ENCODE results near the gene NMNAT1.
A peak's percentile ranks its signal among the peaks of the same experiment; 100 is the strongest.
"Not testable (repeated sequence)": the region's sequence is repeated elsewhere in the genome, so short reads cannot be mapped to it uniquely, and the experiment has no call there.

Gene NMNAT1

GRCh38 chr1:9909234-9910046, 33.8 kb upstream of the NMNAT1 start:
- H3K4me3 ChIP-seq (ENCODE audit: control insufficient read depth, low read depth, low read length), result peak overlapping the region; percentile 62

DNA sequence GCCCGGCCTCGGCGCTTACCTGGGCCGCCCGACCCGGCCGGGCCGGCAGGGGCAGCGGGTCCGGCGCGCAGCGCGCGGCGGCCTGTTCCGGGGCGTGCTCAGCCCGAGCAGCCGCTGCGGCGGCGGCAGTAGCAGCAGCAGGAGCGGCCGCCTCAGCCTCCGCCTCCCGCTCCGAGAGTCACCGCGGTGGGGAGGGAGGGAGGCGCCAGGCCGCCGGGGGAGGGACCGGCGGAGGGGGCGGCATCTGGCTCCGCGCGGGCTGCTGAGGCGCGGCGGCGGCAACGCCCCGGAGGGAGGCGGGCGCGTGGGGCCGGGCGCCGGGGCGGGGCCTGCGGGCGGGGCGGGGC, 33.2 kb upstream of the NMNAT1 start, which contains the start of gene CTNNBIP1:
TSS of gene CTNNBIP1 (minus strand) at position 194 of the 347 bp plus-strand sequence. CDS start 38,205 bp downstream, outside the sequence.
- TF ChIP-seq, protein P1, sequence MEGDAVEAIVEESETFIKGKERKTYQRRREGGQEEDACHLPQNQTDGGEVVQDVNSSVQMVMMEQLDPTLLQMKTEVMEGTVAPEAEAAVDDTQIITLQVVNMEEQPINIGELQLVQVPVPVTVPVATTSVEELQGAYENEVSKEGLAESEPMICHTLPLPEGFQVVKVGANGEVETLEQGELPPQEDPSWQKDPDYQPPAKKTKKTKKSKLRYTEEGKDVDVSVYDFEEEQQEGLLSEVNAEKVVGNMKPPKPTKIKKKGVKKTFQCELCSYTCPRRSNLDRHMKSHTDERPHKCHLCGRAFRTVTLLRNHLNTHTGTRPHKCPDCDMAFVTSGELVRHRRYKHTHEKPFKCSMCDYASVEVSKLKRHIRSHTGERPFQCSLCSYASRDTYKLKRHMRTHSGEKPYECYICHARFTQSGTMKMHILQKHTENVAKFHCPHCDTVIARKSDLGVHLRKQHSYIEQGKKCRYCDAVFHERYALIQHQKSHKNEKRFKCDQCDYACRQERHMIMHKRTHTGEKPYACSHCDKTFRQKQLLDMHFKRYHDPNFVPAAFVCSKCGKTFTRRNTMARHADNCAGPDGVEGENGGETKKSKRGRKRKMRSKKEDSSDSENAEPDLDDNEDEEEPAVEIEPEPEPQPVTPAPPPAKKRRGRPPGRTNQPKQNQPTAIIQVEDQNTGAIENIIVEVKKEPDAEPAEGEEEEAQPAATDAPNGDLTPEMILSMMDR (conservative IDR thresholded peaks at IDR 0.05; ENCODE audit: control insufficient read depth, insufficient read depth, low read depth, low read length), result no peak
- no peak for DNase-seq (ENCODE audit: low read depth)
- peak within 1 kb of the TSS; percentile 78 for H3K4me3 ChIP-seq (ENCODE audit: control insufficient read depth, low read depth, low read length)

More at GRCh38 chr1:9909234-9910046, 33.8 kb upstream of the NMNAT1 start:
- TF ChIP-seq, protein P1 (conservative IDR thresholded peaks at IDR 0.05; ENCODE audit: control insufficient read depth, insufficient read depth, low read depth, low read length), result no peak
- peak; percentile 5 for DNase-seq (ENCODE audit: low read depth)

DNA sequence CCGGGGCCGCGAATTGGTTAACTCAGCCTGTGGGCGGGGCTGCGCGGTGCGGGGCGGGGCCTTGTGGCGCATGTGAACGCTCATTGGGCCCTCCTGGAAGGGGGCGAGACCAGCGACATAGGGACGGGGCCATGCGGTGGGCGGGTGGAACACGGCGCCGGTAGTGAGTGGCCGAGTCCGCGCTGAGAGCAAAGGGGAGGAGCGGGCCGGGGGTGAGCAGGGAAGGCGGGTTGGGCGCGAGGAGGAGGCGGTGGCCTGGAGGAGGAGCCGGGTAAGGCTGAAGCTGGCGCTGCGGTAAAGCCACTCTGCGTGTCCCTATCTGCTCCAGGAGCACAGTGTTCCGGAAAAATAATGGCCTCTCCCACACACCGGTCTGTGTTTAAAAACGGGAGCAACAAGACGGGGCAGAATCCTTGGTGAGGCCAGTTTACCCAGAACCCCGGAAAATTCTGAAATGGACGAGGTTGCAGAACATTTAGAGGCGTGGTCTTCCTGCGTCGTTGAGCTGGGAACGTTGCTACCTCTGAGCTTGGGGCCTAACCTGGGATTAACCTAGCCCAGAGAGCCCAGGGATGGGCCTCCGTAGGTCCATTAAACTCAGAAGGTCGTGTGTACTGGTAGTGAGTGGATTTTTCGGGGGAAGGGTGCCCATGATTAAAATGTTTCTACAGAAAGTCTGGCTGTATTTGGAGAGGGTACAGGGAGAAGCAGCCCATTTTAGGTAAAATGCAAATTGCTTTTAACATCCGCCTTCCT, 32.7 kb upstream of the NMNAT1 start:
- H3K4me3 ChIP-seq (ENCODE audit: control insufficient read depth, low read depth, low read length), result peak overlapping the region; percentile 78
- DNase-seq (ENCODE audit: low read depth), result peak; percentile 97
- TF ChIP-seq, protein P1 (conservative IDR thresholded peaks at IDR 0.05; ENCODE audit: control insufficient read depth, insufficient read depth, low read depth, low read length), result no peak

DNA sequence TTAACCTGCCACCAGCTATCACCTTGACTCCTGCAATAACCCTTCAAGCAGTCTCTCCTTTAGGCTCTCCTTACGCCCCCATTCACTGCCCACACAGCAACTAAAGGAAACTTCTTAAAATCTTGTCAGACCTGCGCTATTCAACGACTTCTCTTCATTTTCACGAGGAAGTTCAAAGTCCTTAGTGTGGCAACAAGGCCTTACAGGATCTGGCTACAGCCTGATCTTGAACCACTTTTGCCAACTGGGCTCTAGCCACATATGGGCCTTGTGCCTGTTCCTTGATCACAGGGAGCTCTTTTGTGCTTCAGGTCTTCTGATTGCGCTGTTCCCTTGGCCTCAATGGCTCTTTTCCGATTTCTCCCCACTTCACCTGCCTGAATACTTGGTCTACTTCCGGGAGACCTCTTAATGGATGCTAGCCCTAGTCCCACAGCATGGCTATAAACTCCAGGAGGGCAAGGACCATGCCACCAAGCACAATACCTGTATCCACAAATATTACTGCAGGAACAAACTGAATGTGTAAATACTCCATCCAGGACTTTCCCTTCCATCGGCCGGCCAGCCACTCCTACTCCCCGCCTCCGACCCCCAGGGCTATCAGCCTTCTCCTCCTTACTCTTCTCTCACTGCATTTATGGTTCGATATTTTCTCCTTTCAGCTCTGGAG, 30.9 kb upstream of the NMNAT1 start:
- no peak for DNase-seq (ENCODE audit: low read depth)
- TF ChIP-seq, protein P1 (conservative IDR thresholded peaks at IDR 0.05; ENCODE audit: control insufficient read depth, insufficient read depth, low read depth, low read length), result no peak
- H3K4me3 ChIP-seq (ENCODE audit: control insufficient read depth, low read depth, low read length), result no peak overlapping the region

DNA sequence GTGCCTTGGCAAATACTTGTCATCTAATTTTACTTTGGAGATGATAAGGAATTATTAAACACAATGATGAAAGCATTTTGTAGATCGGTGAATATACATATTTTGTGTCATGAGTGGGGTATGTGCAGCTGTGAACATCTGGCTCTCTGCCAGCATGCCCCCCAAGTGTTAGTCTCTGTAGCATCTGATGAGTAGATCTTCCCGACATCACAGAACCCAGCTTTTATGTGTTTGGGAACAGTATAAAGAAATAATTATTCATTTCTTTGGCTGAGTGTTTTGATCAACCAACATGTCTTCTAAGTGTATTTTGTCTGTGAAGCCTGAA, 28.7 kb upstream of the NMNAT1 start:
- no peak for DNase-seq (ENCODE audit: low read depth)
- H3K4me3 ChIP-seq (ENCODE audit: control insufficient read depth, low read depth, low read length), result no peak overlapping the region
- TF ChIP-seq, protein P1 (conservative IDR thresholded peaks at IDR 0.05; ENCODE audit: control insufficient read depth, insufficient read depth, low read depth, low read length), result no peak

DNA sequence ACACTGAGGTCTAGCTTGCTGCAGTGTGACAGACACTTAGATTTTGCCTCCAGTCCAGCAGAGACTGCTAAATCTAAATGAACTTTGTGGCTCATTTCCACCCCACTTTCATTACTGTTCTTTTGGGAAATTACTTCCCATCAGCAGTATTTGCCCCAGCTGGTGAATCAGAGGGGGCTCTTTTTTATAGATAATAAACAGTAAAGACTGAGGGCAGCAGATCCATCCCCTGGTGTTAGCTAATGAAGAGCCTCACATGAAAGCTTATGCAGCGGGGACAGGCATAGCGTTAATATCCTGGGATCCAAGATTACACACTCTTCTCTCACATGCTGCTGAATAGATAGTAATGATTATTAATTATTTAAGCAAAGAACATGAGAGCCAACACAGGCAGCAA, 26.8 kb upstream of the NMNAT1 start:
- TF ChIP-seq, protein P1 (conservative IDR thresholded peaks at IDR 0.05; ENCODE audit: control insufficient read depth, insufficient read depth, low read depth, low read length), result no peak
- DNase-seq (ENCODE audit: low read depth), result no peak
- no peak overlapping the region for H3K4me3 ChIP-seq (ENCODE audit: control insufficient read depth, low read depth, low read length)

DNA sequence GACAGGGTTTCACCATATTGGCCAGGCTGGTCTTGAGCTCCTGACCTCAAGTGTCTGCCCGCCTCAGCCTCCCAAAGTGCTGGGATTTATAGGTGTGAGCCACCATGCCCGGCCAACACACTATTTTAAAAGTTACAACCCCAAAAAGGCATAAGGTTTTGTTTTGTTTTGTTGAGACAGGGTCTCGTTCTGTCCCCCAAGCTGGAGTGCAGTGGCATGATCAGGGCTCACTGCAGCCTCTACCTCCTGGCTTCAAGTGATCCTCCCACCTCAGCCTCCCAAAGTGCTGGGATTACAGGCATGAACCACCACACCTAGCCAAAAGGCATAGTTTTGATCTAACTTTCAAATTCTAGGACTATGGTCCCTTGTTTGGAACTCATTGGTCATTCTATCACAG, 25.8 kb upstream of the NMNAT1 start:
- H3K4me3 ChIP-seq (ENCODE audit: control insufficient read depth, low read depth, low read length); DNase-seq (ENCODE audit: low read depth): not testable (repeated sequence)
